Heart left ventricle (tissue), 16 donors: ENCODE measurements around the gene GNA15. TPM values are rescaled to one million over a fixed set of nuclear protein-coding genes. Genes with fewer than 3 reads are reported as not detected.
"Not testable (repeated sequence)": the region's sequence is repeated elsewhere in the genome, so short reads cannot be mapped to it uniquely, and the experiment has no call there.

ENCODE experiments used
- ATAC-seq, 4 donors: fragments of 200-7000 bp; cut with Tn5 transposase; one replicate each; pipeline ENCODE4 v1.9.1; 2020 to 2022; ENCODE audit warnings: moderate library complexity in 4 of 4, mild to moderate bottlenecking in 3 of 4, moderate number of reproducible peaks in 1 of 4
- DNase-seq, 5 donors: peaks; one replicate each; pipeline ENCODE4 v3.0.0-alpha.2; 2020
- H3K27ac ChIP-seq, 12 donors: fragments of 200-600 bp; sonication (generic) in 4 of 12; one replicate each; pipeline versions ENCODE4 v1.5.0 to v1.8.0; 2016 to 2022; ENCODE audit warnings: mild to moderate bottlenecking in 2 of 12
- H3K27me3 ChIP-seq, 9 donors: fragments of 200-600 bp; sonication (generic) in 2 of 9; one replicate each; pipeline versions ENCODE4 v1.5.1 to v1.8.0; 2016 to 2022; ENCODE audit warnings: mild to moderate bottlenecking in 3 of 9
- H3K36me3 ChIP-seq, 9 donors: fragments of 200-600 bp; sonication (generic) in 2 of 9; one replicate each; pipeline versions ENCODE4 v1.5.0 to v1.8.0; 2018 to 2022; ENCODE audit warnings: mild to moderate bottlenecking in 2 of 9
- H3K4me1 ChIP-seq, 12 donors: fragments of 200-600 bp; sonication (generic) in 4 of 12; one replicate each; pipeline versions ENCODE4 v1.5.0 to v1.8.0; 2016 to 2022; ENCODE audit warnings: mild to moderate bottlenecking in 3 of 12
- H3K4me3 ChIP-seq, 12 donors: fragments of 200-600 bp; sonication (generic) in 4 of 12; one replicate each; pipeline versions ENCODE4 v1.5.0 to v1.8.0; 2017 to 2022; ENCODE audit warnings: mild to moderate bottlenecking in 9 of 12, moderate library complexity in 4 of 12
- H3K9me3 ChIP-seq, 12 donors: fragments of 200-600 bp; sonication (generic) in 4 of 12; one replicate each; pipeline versions ENCODE4 v1.5.0 to v1.8.0; 2016 to 2022; ENCODE audit warnings: mild to moderate bottlenecking in 1 of 12
- POLR2A ChIP-seq, 2 donors: fragments of 450-650 bp; IDR thresholded peaks; one replicate each; pipeline ENCODE4 v1.6.1; 2017; ENCODE audit warnings: antibody characterized with exemption in 2 of 2, mild to moderate bottlenecking in 2 of 2, moderate library complexity in 2 of 2
- WGBS, 4 donors: extraction: QIAGEN DNeasy Blood & Tissue Kit in 2 of 4; methylation state at CpG; one replicate each; pipeline versions ENCODE4 v1.1.5 to v1.1.7; 2013 to 2018; 5-methylcytosine and 5-hydroxymethylcytosine counted together
- intact Hi-C, 10 donors: fragments of 100-400 bp; cut with DNase I; formaldehyde crosslinking; loops; one replicate each; pipeline versions ENCODE4 v1.11.1 to v1.14.2; 2022
- polyA plus RNA-seq, 2 donors: library from polyadenylated mRNA; stranded (reverse); fragments of 200-250 nt; gene quantifications; one replicate each; pipeline ENCODE4 v1.2.3, GENCODE V29; 2013
- total RNA-seq, 9 donors: library from RNA; depleted of rRNA in 2 of 9; stranded (reverse); fragments of >200 nt in 2 of 9; fragmentation: NEBNext Ultra II Directional in 3 of 9; extraction: Animal tissue kit (Norgen Biotek cat#: 25700) in 3 of 9; gene quantifications; one replicate each; pipeline versions ENCODE4 v1.1.0 to v1.2.4, GENCODE V29; 2016 to 2023
- TF ChIP-seq, protein P1 (sequence below), 12 donors: fragments of 200-600 bp; sonication (generic) in 4 of 12; IDR thresholded peaks; one replicate each; pipeline versions ENCODE4 v1.5.0 to v1.8.0; 2018 to 2022; ENCODE audit warnings: antibody characterized with exemption in 12 of 12, mild to moderate bottlenecking in 5 of 12
- donor health status: ischemic (EF 13 %, LVEDD 7.1; RV severe dilation, severe dysfunction).
- donor health status: healthy with polysubstance abuse.
- donor health status: DM: no; HTN: yes; CAD: no.
- donor health status: DM: no; HTN: no; CAD: no.
- donor health status: ischemic (EF 25% LVEDD 6.9; RV normal size, moderate dysfunction).
- donor health status: ischemic (EF 25% LVEDD 5.7; RV mildly dilated, moderate dysfunction).
- donor health status: healthy.
- donor health status: DM: yes; HTN: yes; CAD: no.
- donor health status: ischemic (EF 35%, LVEDD 5.7; RV mildly dilated, moderate dysfunction).
- donor health status: nonischemic (EF 11% LVEDD 7.7; RV severe dilation, severe dysfunction).
- donor health status: DM: yes; HTN: yes; CAD: no.
- donor health status: PGD.
- donor health status: ischemic (EF 29% LVEDD 5.4; RV normal size, mild dysfunction).
- donor health status: nonischemic (EF 23%, LVEDD 6.1; RV moderate dilation, normal function).

Gene GNA15
- total and polyA plus RNA-seq, 11 donors = 0.69 to 15.2 (median 1.7) TPM

DNA sequence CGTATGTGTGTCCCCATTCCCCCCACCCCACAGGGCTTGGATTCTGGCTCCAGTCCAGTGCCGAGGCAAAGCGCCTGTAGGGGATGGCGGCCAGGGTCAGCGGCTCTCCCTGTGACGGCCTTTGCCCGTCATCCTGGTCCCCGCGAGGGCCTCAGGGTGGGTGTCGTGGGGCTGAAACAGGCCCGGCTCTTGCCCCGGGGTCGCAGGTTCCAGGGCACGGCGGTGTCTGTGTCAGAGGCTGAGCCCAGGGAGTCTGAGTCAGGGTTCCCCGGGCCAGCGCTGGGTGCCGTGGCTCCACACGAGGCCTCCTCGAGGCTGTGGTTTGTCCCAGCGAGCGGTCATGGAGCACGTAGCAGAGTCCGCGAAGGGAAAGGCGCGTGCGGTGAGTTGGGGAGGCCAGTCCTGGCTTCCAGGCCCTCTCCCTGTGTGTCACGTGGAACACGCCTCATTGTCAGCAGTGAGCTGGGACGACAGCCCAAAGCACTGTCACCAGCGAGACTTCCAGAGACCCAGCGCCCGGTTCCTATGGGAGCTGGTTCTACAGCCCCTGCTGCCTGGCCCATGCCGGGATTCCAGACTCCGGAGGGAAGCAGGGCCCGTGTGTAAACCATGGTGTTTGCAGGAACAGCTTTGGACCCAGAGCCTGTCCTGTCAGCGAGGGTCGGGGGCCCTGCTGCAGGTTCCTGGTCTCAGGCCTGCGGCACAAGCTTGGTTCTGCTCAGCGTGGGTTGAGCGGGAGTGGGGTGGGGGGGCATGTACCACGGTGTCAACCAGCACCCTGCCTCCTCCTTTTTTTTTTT, 63.3 kb downstream of the GNA15 start:
- peak in 1 of 4 donors; percentile 7 for ATAC-seq
- DNase-seq = peak in 1 of 5 donors; percentile 22
- Histone ChIP-seq H3K4me1 (no peaks in the 10 kb centered on the region), H3K36me3 (peaks cover 0 to 35% (median 11%) of the 10 kb centered on the region in 9 donors), H3K4me3 (no peak overlapping the region), H3K27ac (no peak overlapping the region), H3K27me3 (no peaks in the 10 kb centered on the region), H3K9me3 (no peaks in the 10 kb centered on the region)
- 94 to 97% (median 95%) methylated on average over 14 to 43 of the region's 43 CpGs for WGBS, 4 donors
- TF ChIP-seq, protein P1, sequence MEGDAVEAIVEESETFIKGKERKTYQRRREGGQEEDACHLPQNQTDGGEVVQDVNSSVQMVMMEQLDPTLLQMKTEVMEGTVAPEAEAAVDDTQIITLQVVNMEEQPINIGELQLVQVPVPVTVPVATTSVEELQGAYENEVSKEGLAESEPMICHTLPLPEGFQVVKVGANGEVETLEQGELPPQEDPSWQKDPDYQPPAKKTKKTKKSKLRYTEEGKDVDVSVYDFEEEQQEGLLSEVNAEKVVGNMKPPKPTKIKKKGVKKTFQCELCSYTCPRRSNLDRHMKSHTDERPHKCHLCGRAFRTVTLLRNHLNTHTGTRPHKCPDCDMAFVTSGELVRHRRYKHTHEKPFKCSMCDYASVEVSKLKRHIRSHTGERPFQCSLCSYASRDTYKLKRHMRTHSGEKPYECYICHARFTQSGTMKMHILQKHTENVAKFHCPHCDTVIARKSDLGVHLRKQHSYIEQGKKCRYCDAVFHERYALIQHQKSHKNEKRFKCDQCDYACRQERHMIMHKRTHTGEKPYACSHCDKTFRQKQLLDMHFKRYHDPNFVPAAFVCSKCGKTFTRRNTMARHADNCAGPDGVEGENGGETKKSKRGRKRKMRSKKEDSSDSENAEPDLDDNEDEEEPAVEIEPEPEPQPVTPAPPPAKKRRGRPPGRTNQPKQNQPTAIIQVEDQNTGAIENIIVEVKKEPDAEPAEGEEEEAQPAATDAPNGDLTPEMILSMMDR (IDR thresholded peaks at IDR 0.05) = no peak
- no peak for TF ChIP-seq POLR2A (IDR thresholded peaks at IDR 0.05)
- intact Hi-C loops = no loop called here

DNA sequence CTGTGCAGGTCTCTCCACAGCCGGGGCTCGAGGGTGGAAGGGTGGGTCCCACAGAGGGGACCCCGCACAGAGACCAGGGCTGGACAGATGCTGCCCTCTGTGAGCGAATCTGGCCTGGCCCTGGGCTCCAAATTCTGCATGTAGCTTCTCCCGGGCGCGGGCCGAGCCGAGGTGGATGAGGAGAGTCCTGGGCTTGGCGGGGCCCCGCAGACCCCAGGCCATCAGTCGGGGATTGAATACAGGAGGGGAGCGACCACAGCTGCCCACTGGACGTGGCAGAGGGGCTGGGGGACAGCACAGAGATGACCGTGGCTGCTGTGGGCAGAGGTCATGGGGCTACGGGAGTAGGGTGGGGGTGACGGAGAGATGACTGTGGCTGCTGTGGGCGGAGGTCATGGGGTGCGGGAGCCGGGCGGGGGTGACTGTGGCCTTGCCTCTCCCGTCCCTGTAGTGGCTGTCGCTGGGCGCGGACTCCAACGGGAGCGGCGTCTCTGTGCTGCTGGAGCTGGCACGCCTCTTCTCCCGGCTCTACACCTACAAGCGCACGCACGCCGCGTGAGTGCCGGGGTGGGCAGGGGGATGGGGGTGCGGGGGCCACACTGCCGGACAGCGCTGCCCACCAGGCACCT, 65.4 kb downstream of the GNA15 start:
- peak in 1 of 5 donors; percentile 49 for DNase-seq
- H3K36me3 ChIP-seq = peaks cover 0 to 56% (median 26%) of the 10 kb centered on the region in 9 donors
- WGBS, 4 donors = 94 to 99% (median 97%) methylated on average over 29 to 39 of the region's 39 CpGs
- no peak overlapping the region for H3K27ac ChIP-seq
- H3K27me3 ChIP-seq = no peaks in the 10 kb centered on the region
- intact Hi-C loops = no loop called here
- no peak overlapping the region for H3K4me3 ChIP-seq
- no peak for ATAC-seq
- H3K9me3 ChIP-seq = no peaks in the 10 kb centered on the region
- TF ChIP-seq, protein P1 (IDR thresholded peaks at IDR 0.05) = no peak
- TF ChIP-seq POLR2A (IDR thresholded peaks at IDR 0.05) = no peak
- H3K4me1 ChIP-seq = no peaks in the 10 kb centered on the region

DNA sequence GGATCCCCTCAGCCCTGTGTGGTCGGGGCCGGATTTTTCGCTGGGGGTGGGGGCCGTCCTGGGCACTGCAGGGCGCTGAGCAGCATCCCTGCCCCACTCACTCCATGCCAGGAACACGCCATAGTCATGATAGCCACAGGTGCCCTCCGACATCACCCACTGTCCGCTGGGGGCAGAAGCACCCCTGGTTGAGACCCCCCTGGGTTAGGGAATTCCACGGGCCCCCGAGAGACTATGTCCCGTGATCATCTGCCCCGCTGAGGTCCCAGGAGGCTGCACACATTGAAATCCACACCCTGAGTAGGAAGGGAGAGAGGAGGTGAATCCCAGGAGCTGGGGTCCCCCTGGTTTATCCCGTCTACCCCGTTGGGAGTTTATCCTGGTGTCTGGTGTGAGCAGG, 66.1 kb downstream of the GNA15 start:
- peaks cover 0 to 63% (median 33%) of the 10 kb centered on the region in 9 donors for H3K36me3 ChIP-seq
- 88 to 100% (median 95%) methylated on average over 6 to 14 of the region's 14 CpGs for WGBS, 4 donors
- intact Hi-C loops = no loop called here
- H3K4me1 ChIP-seq = no peaks in the 10 kb centered on the region
- ATAC-seq (no peak), DNase-seq (no peak)
- H3K9me3 ChIP-seq = no peaks in the 10 kb centered on the region
- H3K4me3 ChIP-seq = no peak overlapping the region
- no peak overlapping the region for H3K27ac ChIP-seq
- H3K27me3 ChIP-seq = no peaks in the 10 kb centered on the region
- TF ChIP-seq, protein P1 (IDR thresholded peaks at IDR 0.05) = no peak
- TF ChIP-seq POLR2A (IDR thresholded peaks at IDR 0.05) = no peak

DNA sequence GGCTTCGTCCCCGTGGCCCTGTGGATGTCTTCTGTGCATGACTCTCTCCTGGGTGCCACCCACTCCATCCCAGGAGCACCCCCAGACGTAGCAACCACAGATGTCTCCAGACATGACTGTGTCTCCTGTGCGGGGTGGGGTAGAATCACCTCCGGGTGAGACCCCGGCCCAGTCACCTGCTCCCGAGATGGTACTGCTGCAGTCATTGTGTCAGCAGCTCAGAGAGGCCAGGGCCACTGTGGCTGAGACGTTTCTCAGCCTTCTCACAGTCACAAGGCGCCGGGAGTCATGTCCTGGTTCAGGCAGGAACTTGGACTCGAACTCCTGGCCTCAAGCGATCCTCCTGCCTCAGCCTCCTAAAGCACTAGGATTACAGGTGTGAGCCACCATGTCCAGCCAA, 66.5 kb downstream of the GNA15 start:
- H3K36me3 ChIP-seq = peaks cover 0 to 68% (median 38%) of the 10 kb centered on the region in 9 donors
- no peak for DNase-seq
- no peak for ATAC-seq
- H3K4me1 ChIP-seq = no peaks in the 10 kb centered on the region
- no peak overlapping the region for H3K4me3 ChIP-seq
- H3K9me3 ChIP-seq = no peaks in the 10 kb centered on the region
- intact Hi-C loops = no loop called here
- no peak overlapping the region for H3K27ac ChIP-seq
- no peaks in the 10 kb centered on the region for H3K27me3 ChIP-seq
- TF ChIP-seq, protein P1 (IDR thresholded peaks at IDR 0.05) = no peak
- no peak for TF ChIP-seq POLR2A (IDR thresholded peaks at IDR 0.05)
- WGBS, 4 donors = 90 to 94% (median 91%) methylated on average over 9 to 12 of the region's 12 CpGs

DNA sequence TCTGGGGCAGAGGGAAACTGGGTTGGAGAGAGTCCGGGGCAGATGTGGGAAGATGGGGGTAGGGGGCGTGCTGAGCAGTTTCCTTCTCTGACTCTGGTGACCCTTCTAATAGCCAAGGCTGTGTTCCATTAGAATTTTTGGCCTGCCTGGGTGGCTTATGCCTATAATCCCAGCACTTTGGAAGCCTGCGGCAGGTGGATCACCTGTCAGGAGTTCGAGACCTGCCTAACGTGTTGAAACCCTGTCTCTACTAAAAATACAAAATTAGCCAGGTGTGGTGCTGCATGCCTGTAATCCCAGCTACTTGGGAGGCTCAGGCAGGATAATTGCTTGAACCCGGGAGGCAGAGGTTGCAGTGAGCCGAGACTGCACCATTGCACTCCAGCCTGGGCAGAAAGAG, 67.1 kb downstream of the GNA15 start:
- H3K4me1 ChIP-seq, H3K27ac ChIP-seq, H3K4me3 ChIP-seq, H3K9me3 ChIP-seq, intact Hi-C loops, ATAC-seq, DNase-seq, H3K27me3 ChIP-seq: not testable (repeated sequence)
- WGBS, 4 donors = 90 to 97% (median 94%) methylated on average over 5 to 7 of the region's 7 CpGs
- peaks cover 0 to 73% (median 43%) of the 10 kb centered on the region in 9 donors for H3K36me3 ChIP-seq
